ENCODE results near the gene RADIL. TPM values are rescaled to one million over a fixed set of nuclear protein-coding genes. Genes with fewer than 3 reads are reported as not detected.
A peak's percentile ranks its signal among the peaks of the same experiment; 100 is the strongest.

RADIL gene
- total and polyA plus RNA-seq, 9 of the 15 experiments (the other 6 are each of a cell fraction or from before 2014, with no cell fraction given): 0.06 to 8.1 (median 1.9) TPM; not detected in 1

- H3K79me2 ChIP-seq (ENCODE audit: control insufficient read depth, insufficient read depth, low read length): no peaks in the 10 kb centered on the region
- no peak for ATAC-seq
- BruUV-seq (replicated peaks): no TSS peak
- no peaks in the 10 kb centered on the region for H3K9me1 ChIP-seq (ENCODE audit: control insufficient read depth, insufficient read depth, low read length)
- 0 out of 2 replicates have a peak, but pooled peaks cover 8% of the 10 kb centered on the region for H4K20me1 ChIP-seq (replicated peaks; ENCODE audit: control insufficient read depth, insufficient read depth, low read length)
- no peak overlapping the region for H3K9ac ChIP-seq (ENCODE audit: insufficient read depth in 1 of 2, low read depth in 2 of 2, low read length in 2 of 2)
- H3K4me3 ChIP-seq: no peak overlapping the region
- in situ Hi-C loops (cut with MboI) (no loop called here), intact Hi-C loops (cut with micrococcal nuclease) (no loop called here)
- no peak for DNase-seq (ENCODE audit: extremely low read depth in 1 of 4, low spot score in 3 of 4)
- no peaks in the 10 kb centered on the region for H3K36me3 ChIP-seq (ENCODE audit: control insufficient read depth, insufficient read depth, low read length)
- H3K4me2 ChIP-seq (ENCODE audit: insufficient read depth, low read length): no peak overlapping the region
- ChIA-PET POLR2A (interaction anchor here (1.4 kb wide), 1 partner anchor 9 kb away, joined by 4 read pairs; no protein-coding TSS in a partner anchor), CTCF (ENCODE audit: low intra/inter-chr PET ratio) (interaction anchor here (0.7 kb wide), 1 partner anchor 1720 kb away, joined by 3 read pairs; no protein-coding TSS in a partner anchor)
- no peak overlapping the region for H2AFZ ChIP-seq (ENCODE audit: low read depth, low read length)
- peaks cover 0 to 4% of the 10 kb centered on the region in 2 experiments; a peak in 2 of 5 replicates for H3K27me3 ChIP-seq (ENCODE audit: control insufficient read depth in 2 of 2, insufficient read depth in 2 of 2, low read length in 2 of 2)
- H3K4me1 ChIP-seq (replicated peaks in 1 of 2; ENCODE audit: control insufficient read depth in 2 of 2, insufficient read depth in 2 of 2, low read length in 2 of 2): peaks cover 0 to 28% of the 10 kb centered on the region in 2 experiments; a peak in 2 of 5 replicates
- no peak overlapping the region for H3K27ac ChIP-seq (ENCODE audit: extremely low read depth, low read depth, low read length)
- WGBS (ENCODE audit: insufficient coverage, low coverage, missing lambda C conversion rate): 29% methylated on average over 8 of the region's 8 CpGs
- FAIRE-seq: no peak
- H3K9me3 ChIP-seq (replicated peaks; ENCODE audit: control insufficient read depth, insufficient read depth, low read depth, low read length): no peaks in the 10 kb centered on the region
- TF ChIP-seq CBX8 (IDR thresholded peaks at IDR 0.05; ENCODE audit: borderline replicate concordance, extremely low read depth, low read depth, low read length, poor library complexity, severe bottlenecking) (no peak), CREB3L1 (IDR thresholded peaks at IDR 0.05; ENCODE audit: borderline replicate concordance, low read depth) (no peak), ZC3H8 (IDR thresholded peaks at IDR 0.05) (no peak), HDGF (IDR thresholded peaks at IDR 0.05) (no peak), NCOA4 (IDR thresholded peaks at IDR 0.05; ENCODE audit: partially characterized antibody) (no peak), IRF1 (CRISPR knock-in tag; IDR thresholded peaks at IDR 0.05; ENCODE audit: borderline replicate concordance) (no peak), PBX2 (CRISPR knock-in tag; IDR thresholded peaks at IDR 0.05; ENCODE audit: low read depth) (no peak), PBX2 (tag; conservative IDR thresholded peaks at IDR 0.05; ENCODE audit: low read depth) (0 out of 2 replicates have a peak, but pooled peaks have one; percentile 26), KLF13 (tag; IDR thresholded peaks at IDR 0.05; ENCODE audit: borderline replicate concordance, low read depth) (no peak), ZEB2 (IDR thresholded peaks at IDR 0.05) (no peak), TAF1 (IDR thresholded peaks at IDR 0.05; ENCODE audit: control insufficient read depth, extremely low read depth, insufficient read depth, low read length, severe bottlenecking) (no peak), DIDO1 (tag; IDR thresholded peaks at IDR 0.05; ENCODE audit: low read depth) (no peak), MTA3 (IDR thresholded peaks at IDR 0.05; ENCODE audit: borderline replicate concordance) (no peak), NR2C1 (IDR thresholded peaks at IDR 0.05) (no peak), NR2C1 (tag; IDR thresholded peaks at IDR 0.05) (no peak), ZNF239 (CRISPR knock-in tag; IDR thresholded peaks at IDR 0.05) (no peak), NR2C2 (CRISPR knock-in tag; IDR thresholded peaks at IDR 0.05) (no peak), NR2C2 (tag; IDR thresholded peaks at IDR 0.05) (no peak), MEIS2 (IDR thresholded peaks at IDR 0.05; ENCODE audit: partially characterized antibody) (peak; percentile 67)
These were observed 77.6 kb downstream of the RADIL start for GRCh38 chr7:4805984-4806300.
